Panc1 (cell line): ENCODE measurements around the gene MOXD1. TPM values are rescaled to one million over a fixed set of nuclear protein-coding genes. Genes with fewer than 3 reads are reported as not detected.

ENCODE experiments used
- ATAC-seq: fragments of 200-7000 bp; cut with Tn5 transposase; 2 replicates; pipeline ENCODE4 v1.9.1; 2020; ENCODE audit warnings: mild to moderate bottlenecking, moderate library complexity
- BruUV-seq: library from RNA; stranded (reverse); fragments of 400-500 nt; replicated peaks from 2 replicates; lab custom pipeline; 2021; lab: Mats Ljungman, UMichigan
- CTCF ChIA-PET: fragments of 300-600 bp; sonication (Branson Sonifier 250); formaldehyde crosslinking; loops from one replicate; lab custom pipeline; 2022; ENCODE audit warnings: antibody characterized with exemption; lab: Charles Lee
- POLR2A ChIA-PET: fragments of 300-600 bp; sonication (Branson Sonifier 250); formaldehyde crosslinking; loops from one replicate; lab custom pipeline; 2022; ENCODE audit warnings: antibody characterized with exemption; lab: Charles Lee
- DNase-seq: peaks from one replicate; pipeline ENCODE4 v3.0.0-alpha.2; 2010; ENCODE audit warnings: low read depth, low spot score
- H3K27ac ChIP-seq: 2 replicates; pipeline ENCODE4 v1.5.1; 2011; ENCODE audit warnings: mild to moderate bottlenecking, low read length, inconsistent platforms
- H3K27me3 ChIP-seq: fragments of 200-500 bp; sonication (Bioruptor generic); 2 replicates; pipeline ENCODE4 v1.6.0; 2014; ENCODE audit warnings: low read length, inconsistent platforms; ENCODE audit not compliant: control insufficient read depth, insufficient read depth
- H3K36me3 ChIP-seq: fragments of 200-500 bp; sonication (Bioruptor generic); 2 replicates; pipeline ENCODE4 v1.5.1; 2014; ENCODE audit warnings: inconsistent platforms, mild to moderate bottlenecking, low read length, moderate library complexity; ENCODE audit not compliant: control insufficient read depth, insufficient read depth
- H3K4me1 ChIP-seq: 2 replicates; pipeline ENCODE4 v1.5.1; 2011; ENCODE audit warnings: inconsistent platforms, mild to moderate bottlenecking, low read length, moderate library complexity; ENCODE audit not compliant: control insufficient read depth, insufficient read depth
- H3K4me3 ChIP-seq, 2 experiments: 2 replicates each; pipeline ENCODE4 v1.5.1; 2011 to 2012; ENCODE audit warnings: low read depth in 2 of 2, low read length in 2 of 2, mild to moderate bottlenecking in 2 of 2, inconsistent platforms in 1 of 2, moderate library complexity in 1 of 2
- H3K9me3 ChIP-seq: fragments of 200-500 bp; sonication (Bioruptor generic); 2 replicates; pipeline ENCODE4 v1.5.1; 2014; ENCODE audit warnings: low read depth, mild to moderate bottlenecking, inconsistent platforms, low read length, moderate library complexity; ENCODE audit not compliant: control insufficient read depth, insufficient read depth
- POLR2AphosphoS5 ChIP-seq: IDR thresholded peaks from 2 replicates; pipeline ENCODE4 v1.6.1; 2012; ENCODE audit warnings: mild to moderate bottlenecking, low read depth, low read length, moderate library complexity
- SIN3A ChIP-seq: IDR thresholded peaks from 2 replicates; pipeline ENCODE4 v1.6.1; 2012; ENCODE audit warnings: low read depth, mild to moderate bottlenecking, low read length, moderate library complexity, borderline replicate concordance; ENCODE audit not compliant: insufficient read depth
- TCF7L2 ChIP-seq: IDR thresholded peaks from 2 replicates; pipeline ENCODE4 v1.6.1; 2011; ENCODE audit warnings: mild to moderate bottlenecking, low read depth, low read length, inconsistent platforms
- in situ Hi-C: cut with HindIII; loops from 2 replicates; pipeline ENCODE4 v1.10.0; 2016; ENCODE audit warnings: low sequenced_read_pairs, low pct_unique_long_range_greater_than_20kb
- intact Hi-C: fragments of 100-400 bp; cut with micrococcal nuclease; formaldehyde crosslinking; loops from one replicate; pipeline ENCODE4 v1.10.0; 2022; ENCODE audit not compliant: unreplicated experiment
- total RNA-seq: library from RNA; stranded (reverse); gene quantifications from one replicate; pipeline ENCODE4 v1.2.1, GENCODE V29; 2021; ENCODE audit not compliant: unreplicated experiment
- TF ChIP-seq, protein P1 (sequence below), 2 experiments: IDR thresholded peaks; 2 replicates each; pipeline ENCODE4 v1.6.1; 2011 to 2012; ENCODE audit warnings: low read depth in 2 of 2, control low read depth in 1 of 2, low read length in 1 of 2, mild to moderate bottlenecking in 1 of 2, moderate library complexity in 1 of 2; ENCODE audit not compliant: insufficient read depth in 1 of 2
- TF ChIP-seq, protein P2 (sequence below): fragments of 450-650 bp; IDR thresholded peaks from 2 replicates; pipeline ENCODE4 v1.5.1; 2017; ENCODE audit warnings: mild to moderate bottlenecking

Gene MOXD1
- total RNA-seq, 1 experiment from 2014 or later, result 0.21 TPM

DNA sequence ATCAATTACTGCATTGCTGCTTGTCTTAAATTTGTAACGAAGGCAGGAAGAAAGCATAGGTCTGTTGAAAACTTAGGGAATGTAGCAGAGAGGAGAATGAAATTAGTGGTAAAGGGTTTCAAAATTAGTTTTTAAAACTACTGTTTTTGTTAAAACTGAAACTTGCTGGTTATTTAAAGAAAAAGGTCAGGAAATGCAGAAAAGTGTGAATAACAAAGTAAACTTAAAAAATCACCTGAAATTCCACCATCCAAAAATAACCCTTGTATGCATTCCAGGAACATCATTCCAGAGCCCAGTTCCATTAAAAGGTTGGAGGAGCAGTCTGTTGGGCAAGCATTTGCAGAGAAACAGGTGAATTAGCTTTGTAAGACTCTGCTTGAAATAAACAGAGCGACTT lies 3.1 kb upstream of the MOXD1 start:
- in situ Hi-C loops (no loop called here), intact Hi-C loops (no loop called here)
- CTCF ChIA-PET, result no interaction called here
- no peak overlapping the region for H3K27ac ChIP-seq
- TF ChIP-seq, protein P1, sequence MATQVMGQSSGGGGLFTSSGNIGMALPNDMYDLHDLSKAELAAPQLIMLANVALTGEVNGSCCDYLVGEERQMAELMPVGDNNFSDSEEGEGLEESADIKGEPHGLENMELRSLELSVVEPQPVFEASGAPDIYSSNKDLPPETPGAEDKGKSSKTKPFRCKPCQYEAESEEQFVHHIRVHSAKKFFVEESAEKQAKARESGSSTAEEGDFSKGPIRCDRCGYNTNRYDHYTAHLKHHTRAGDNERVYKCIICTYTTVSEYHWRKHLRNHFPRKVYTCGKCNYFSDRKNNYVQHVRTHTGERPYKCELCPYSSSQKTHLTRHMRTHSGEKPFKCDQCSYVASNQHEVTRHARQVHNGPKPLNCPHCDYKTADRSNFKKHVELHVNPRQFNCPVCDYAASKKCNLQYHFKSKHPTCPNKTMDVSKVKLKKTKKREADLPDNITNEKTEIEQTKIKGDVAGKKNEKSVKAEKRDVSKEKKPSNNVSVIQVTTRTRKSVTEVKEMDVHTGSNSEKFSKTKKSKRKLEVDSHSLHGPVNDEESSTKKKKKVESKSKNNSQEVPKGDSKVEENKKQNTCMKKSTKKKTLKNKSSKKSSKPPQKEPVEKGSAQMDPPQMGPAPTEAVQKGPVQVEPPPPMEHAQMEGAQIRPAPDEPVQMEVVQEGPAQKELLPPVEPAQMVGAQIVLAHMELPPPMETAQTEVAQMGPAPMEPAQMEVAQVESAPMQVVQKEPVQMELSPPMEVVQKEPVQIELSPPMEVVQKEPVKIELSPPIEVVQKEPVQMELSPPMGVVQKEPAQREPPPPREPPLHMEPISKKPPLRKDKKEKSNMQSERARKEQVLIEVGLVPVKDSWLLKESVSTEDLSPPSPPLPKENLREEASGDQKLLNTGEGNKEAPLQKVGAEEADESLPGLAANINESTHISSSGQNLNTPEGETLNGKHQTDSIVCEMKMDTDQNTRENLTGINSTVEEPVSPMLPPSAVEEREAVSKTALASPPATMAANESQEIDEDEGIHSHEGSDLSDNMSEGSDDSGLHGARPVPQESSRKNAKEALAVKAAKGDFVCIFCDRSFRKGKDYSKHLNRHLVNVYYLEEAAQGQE (IDR thresholded peaks at IDR 0.05; ENCODE audit: insufficient read depth in 1 of 2, low read depth in 2 of 2, low read length in 1 of 2), result no peak
- TF ChIP-seq, protein P2, sequence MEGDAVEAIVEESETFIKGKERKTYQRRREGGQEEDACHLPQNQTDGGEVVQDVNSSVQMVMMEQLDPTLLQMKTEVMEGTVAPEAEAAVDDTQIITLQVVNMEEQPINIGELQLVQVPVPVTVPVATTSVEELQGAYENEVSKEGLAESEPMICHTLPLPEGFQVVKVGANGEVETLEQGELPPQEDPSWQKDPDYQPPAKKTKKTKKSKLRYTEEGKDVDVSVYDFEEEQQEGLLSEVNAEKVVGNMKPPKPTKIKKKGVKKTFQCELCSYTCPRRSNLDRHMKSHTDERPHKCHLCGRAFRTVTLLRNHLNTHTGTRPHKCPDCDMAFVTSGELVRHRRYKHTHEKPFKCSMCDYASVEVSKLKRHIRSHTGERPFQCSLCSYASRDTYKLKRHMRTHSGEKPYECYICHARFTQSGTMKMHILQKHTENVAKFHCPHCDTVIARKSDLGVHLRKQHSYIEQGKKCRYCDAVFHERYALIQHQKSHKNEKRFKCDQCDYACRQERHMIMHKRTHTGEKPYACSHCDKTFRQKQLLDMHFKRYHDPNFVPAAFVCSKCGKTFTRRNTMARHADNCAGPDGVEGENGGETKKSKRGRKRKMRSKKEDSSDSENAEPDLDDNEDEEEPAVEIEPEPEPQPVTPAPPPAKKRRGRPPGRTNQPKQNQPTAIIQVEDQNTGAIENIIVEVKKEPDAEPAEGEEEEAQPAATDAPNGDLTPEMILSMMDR, result no peak
- TF ChIP-seq TCF7L2, result no peak
- TF ChIP-seq SIN3A, result no peak
- TF ChIP-seq POLR2AphosphoS5, result no peak
- POLR2A ChIA-PET, result no interaction called here
- H3K4me1 ChIP-seq, result no peaks in the 10 kb centered on the region
- no peak for ATAC-seq
- no peaks in the 10 kb centered on the region for H3K9me3 ChIP-seq
- BruUV-seq, result no TSS peak
- H3K4me3 ChIP-seq, result no peak overlapping the region
- no peak for DNase-seq
- no peaks in the 10 kb centered on the region for H3K36me3 ChIP-seq
- H3K27me3 ChIP-seq, result peaks cover 39% of the 10 kb centered on the region

DNA sequence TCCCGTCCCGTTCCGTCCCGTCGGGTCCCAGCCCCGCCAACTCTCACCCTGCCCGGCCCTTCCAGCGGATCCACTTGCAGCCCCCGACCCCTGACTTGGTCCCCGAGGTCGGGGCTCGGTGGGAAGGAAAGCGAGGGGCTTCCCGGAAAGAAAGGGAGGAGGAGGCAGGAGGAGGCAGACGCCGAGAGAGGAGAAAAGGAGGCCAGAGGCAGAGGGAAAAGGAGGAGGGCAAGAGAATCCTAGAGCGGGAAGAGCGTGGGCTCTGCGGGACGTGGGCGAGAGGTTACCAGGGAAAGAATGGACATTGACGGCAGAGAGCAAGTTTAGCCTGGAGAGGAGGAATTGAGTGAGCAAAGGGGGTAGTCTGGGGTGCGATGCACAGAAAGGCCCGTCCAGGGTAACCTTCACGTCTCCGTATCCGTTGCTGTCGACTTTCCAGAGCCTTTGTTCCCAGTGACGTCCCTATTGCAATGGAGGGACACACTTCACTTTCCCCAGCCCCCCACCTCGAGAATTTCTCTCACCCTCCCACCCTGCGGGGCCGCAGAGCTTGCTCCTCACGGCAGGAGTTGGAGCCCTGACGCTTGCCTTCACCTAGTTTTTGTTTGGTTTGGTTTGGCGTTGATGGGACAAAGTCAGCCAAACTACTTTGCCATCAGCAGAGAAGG lies 477 bp upstream of the MOXD1 start:
- in situ Hi-C loops (no loop called here), intact Hi-C loops (no loop called here)
- BruUV-seq, result no TSS peak
- Histone ChIP-seq H3K4me3 (peak overlapping the region; percentile 43 to 45; a peak in 3 of 4 replicates), H3K36me3 (no peaks in the 10 kb centered on the region), H3K27ac (no peak overlapping the region), H3K9me3 (no peaks in the 10 kb centered on the region), H3K27me3 (peaks cover 39% of the 10 kb centered on the region), H3K4me1 (no peaks in the 10 kb centered on the region)
- ChIA-PET POLR2A (no interaction called here), CTCF (no interaction called here)
- ATAC-seq (no peak), DNase-seq (no peak)
- no peak for TF ChIP-seq TCF7L2
- TF ChIP-seq SIN3A, result no peak
- TF ChIP-seq, protein P1 (IDR thresholded peaks at IDR 0.05; ENCODE audit: insufficient read depth in 1 of 2, low read depth in 2 of 2, low read length in 1 of 2), result no peak
- TF ChIP-seq, protein P2, result no peak
- TF ChIP-seq POLR2AphosphoS5, result no peak
